Measurements from ENCODE around the gene RLBP1. TPM values are rescaled to one million over a fixed set of nuclear protein-coding genes. Genes with fewer than 3 reads are reported as not detected.

RLBP1 gene
- total and polyA plus RNA-seq, 7 donors, result 0.03 TPM; not detected in 6

DNA sequence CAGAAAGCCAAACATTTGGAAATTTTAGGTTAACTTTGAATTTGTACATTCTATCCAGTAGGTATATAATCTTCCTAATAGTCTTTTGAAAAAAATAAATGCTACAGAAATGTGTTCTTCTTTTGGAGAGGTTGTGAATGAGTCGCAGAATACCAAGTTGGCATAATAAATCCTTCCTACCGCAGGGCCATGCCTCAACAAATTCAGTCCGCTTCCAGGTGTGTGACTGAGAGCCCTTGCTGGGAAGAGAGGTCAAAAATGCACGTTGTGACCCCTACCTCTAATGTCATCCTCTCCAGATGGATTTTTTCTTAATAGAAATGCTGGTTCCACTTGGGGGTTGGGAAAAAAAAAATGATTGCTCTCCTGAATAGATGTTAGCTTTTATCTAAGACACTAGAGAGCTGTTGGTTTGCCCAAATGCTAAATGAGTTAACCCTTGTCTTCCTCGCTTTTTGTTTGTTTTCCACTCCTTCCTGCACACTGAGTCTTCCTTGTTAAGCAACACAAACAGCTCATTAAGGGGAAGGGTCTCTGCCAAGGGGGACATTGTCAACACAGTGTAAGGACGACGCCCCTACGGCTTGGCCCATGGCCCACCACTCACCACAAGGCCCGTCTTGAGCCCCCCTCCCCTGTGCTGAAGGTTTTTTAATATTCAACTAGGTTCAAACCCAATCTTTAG is 33.9 kb downstream of the RLBP1 start:
- H3K36me3 ChIP-seq (ENCODE audit: insufficient read depth in 1 of 2, low read depth in 1 of 2), result peaks cover 20 to 98% of the 10 kb centered on the region in 2 donors
- 82 to 88% (median 84%) methylated on average over 9 of the region's 9 CpGs for WGBS, 3 donors
- intact Hi-C loops (cut with DNase I), result no loop called here

DNA sequence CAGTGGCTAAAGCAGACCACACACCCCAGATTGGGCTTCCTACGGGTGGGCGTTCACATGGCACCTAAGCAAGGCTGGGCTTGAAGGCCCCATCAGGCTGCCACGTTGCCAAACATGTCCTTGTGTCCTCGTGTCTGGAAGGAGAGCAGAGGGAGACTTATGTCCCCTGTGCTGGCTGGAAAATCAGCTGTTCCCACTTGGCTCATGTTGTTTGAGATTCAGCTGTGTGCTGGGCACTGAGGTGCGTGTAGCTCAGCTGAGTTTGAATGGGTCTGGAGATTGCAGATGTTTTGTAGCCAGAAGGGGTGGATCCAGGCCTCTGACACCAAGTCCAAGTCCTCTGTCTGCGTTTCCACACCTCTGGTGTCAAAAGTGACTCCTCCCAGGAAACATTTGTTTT is 34.6 kb downstream of the RLBP1 start:
- H3K4me1 ChIP-seq, result no peaks in the 10 kb centered on the region
- no peak overlapping the region for H3K4me3 ChIP-seq
- TF ChIP-seq, protein P1, sequence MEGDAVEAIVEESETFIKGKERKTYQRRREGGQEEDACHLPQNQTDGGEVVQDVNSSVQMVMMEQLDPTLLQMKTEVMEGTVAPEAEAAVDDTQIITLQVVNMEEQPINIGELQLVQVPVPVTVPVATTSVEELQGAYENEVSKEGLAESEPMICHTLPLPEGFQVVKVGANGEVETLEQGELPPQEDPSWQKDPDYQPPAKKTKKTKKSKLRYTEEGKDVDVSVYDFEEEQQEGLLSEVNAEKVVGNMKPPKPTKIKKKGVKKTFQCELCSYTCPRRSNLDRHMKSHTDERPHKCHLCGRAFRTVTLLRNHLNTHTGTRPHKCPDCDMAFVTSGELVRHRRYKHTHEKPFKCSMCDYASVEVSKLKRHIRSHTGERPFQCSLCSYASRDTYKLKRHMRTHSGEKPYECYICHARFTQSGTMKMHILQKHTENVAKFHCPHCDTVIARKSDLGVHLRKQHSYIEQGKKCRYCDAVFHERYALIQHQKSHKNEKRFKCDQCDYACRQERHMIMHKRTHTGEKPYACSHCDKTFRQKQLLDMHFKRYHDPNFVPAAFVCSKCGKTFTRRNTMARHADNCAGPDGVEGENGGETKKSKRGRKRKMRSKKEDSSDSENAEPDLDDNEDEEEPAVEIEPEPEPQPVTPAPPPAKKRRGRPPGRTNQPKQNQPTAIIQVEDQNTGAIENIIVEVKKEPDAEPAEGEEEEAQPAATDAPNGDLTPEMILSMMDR (IDR thresholded peaks at IDR 0.05), result no peak
- intact Hi-C loops (cut with DNase I), result no loop called here
- H3K36me3 ChIP-seq (ENCODE audit: insufficient read depth in 1 of 2, low read depth in 1 of 2), result peaks cover 20 to 98% of the 10 kb centered on the region in 2 donors
- WGBS, 3 donors, result 64 to 66% (median 65%) methylated on average over 6 of the region's 6 CpGs
- DNase-seq, result no peak
- peak in 2 of 4 donors; percentile 8 to 11 for ATAC-seq
- no peak overlapping the region for H3K27ac ChIP-seq
- H3K27me3 ChIP-seq (ENCODE audit: insufficient read depth in 3 of 3, low read length in 2 of 3), result no peaks in the 10 kb centered on the region
- no peaks in the 10 kb centered on the region for H3K9me3 ChIP-seq

More for the DNA sequence above, 33.9 kb downstream of the RLBP1 start:
- Histone ChIP-seq H3K4me3 (no peak overlapping the region), H3K9me3 (no peaks in the 10 kb centered on the region), H3K27me3 (ENCODE audit: insufficient read depth in 3 of 3, low read length in 2 of 3) (no peaks in the 10 kb centered on the region), H3K27ac (no peak overlapping the region), H3K4me1 (no peaks in the 10 kb centered on the region)
- DNase-seq (no peak), ATAC-seq (no peak)
- TF ChIP-seq, protein P1 (IDR thresholded peaks at IDR 0.05), result no peak

GRCh38 chr15:89184886-89185526 is 36.4 kb downstream of the RLBP1 start:
- DNase-seq (no peak), ATAC-seq (no peak)
- Histone ChIP-seq H3K4me1 (no peaks in the 10 kb centered on the region), H3K9me3 (no peaks in the 10 kb centered on the region), H3K4me3 (no peak overlapping the region), H3K36me3 (ENCODE audit: insufficient read depth in 1 of 2, low read depth in 1 of 2) (peaks cover 12 to 98% of the 10 kb centered on the region in 2 donors), H3K27ac (no peak overlapping the region), H3K27me3 (ENCODE audit: insufficient read depth in 3 of 3, low read length in 2 of 3) (no peaks in the 10 kb centered on the region)
- TF ChIP-seq, protein P1 (IDR thresholded peaks at IDR 0.05), result no peak
- 92 to 95% (median 95%) methylated on average over 12 of the region's 12 CpGs for WGBS, 3 donors
- intact Hi-C loops (cut with DNase I), result no loop called here

DNA sequence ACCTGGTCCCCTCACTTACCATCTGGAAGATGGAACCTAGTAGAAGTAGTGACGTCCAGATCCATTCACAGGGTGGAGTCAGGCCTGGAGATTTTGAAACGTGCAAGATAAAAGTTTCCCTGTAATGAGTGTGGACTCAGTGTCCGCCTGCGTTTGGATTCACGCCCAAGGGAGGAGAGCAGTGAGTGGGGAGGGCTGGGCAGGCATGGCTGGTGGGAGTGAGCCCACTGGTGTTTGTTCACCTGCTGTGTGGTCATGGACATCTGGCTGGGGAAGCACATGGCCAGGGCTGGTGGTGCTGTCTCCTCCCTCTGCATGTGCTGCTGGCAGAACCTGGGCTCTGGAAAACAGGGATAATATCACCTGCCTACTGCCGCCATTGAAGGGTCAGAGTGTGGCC is 37.0 kb downstream of the RLBP1 start:
- Histone ChIP-seq H3K4me1 (no peaks in the 10 kb centered on the region), H3K27ac (no peak overlapping the region), H3K27me3 (ENCODE audit: insufficient read depth in 3 of 3, low read length in 2 of 3) (no peaks in the 10 kb centered on the region), H3K4me3 (no peak overlapping the region), H3K9me3 (no peaks in the 10 kb centered on the region), H3K36me3 (ENCODE audit: insufficient read depth in 1 of 2, low read depth in 1 of 2) (peaks cover 10 to 97% of the 10 kb centered on the region in 2 donors)
- TF ChIP-seq, protein P1 (IDR thresholded peaks at IDR 0.05), result no peak
- ATAC-seq, result peak; percentile 33 to 38 (median 36)
- WGBS, 3 donors, result 62 to 78% (median 71%) methylated on average over 6 of the region's 6 CpGs
- no peak for DNase-seq
- intact Hi-C loops (cut with DNase I), result no loop called here
